IMR-90 (cell line): ENCODE data around the gene FAM240A. TPM values are rescaled to one million over a fixed set of nuclear protein-coding genes. Genes with fewer than 3 reads are reported as not detected.
A peak's percentile ranks its signal among the peaks of the same experiment; 100 is the strongest.

Source experiments
- ATAC-seq: fragments of 200-7000 bp; cut with Tn5 transposase; 2 replicates; pipeline ENCODE4 v1.9.1; 2020; ENCODE audit warnings: low read depth, mild to moderate bottlenecking, moderate library complexity
- BruUV-seq: library from RNA; stranded (reverse); fragments of 400-500 nt; replicated peaks from 2 replicates; lab custom pipeline; 2021; lab: Mats Ljungman, UMichigan
- CTCF ChIA-PET: fragments of 300-600 bp; formaldehyde crosslinking; extraction: SDS; loops from one replicate; lab custom pipeline; 2021; ENCODE audit warnings: antibody characterized with exemption; lab: Yijun Ruan, JAX
- POLR2A ChIA-PET: fragments of 300-600 bp; sonication (Branson Sonifier 250); formaldehyde crosslinking; loops from one replicate; lab custom pipeline; 2022; ENCODE audit warnings: antibody characterized with exemption; ENCODE audit not compliant: unreplicated experiment; lab: Charles Lee
- DNase-seq: peaks from one replicate; pipeline ENCODE4 v3.0.0; 2013
- H2AFZ ChIP-seq: replicated peaks from 2 replicates; pipeline ENCODE3; 2013; ENCODE audit warnings: low read length, mild to moderate bottlenecking; ENCODE audit not compliant: poor library complexity
- H2AK5ac ChIP-seq: 2 replicates; pipeline ENCODE4 v1.6.1; 2013; ENCODE audit warnings: low read depth, low read length, inconsistent platforms
- H2AK9ac ChIP-seq: replicated peaks from 2 replicates; pipeline ENCODE3; 2013; ENCODE audit warnings: mild to moderate bottlenecking, low read depth, low read length, moderate library complexity; ENCODE audit not compliant: poor library complexity
- H2BK120ac ChIP-seq: 2 replicates; pipeline ENCODE4 v1.6.1; 2013; ENCODE audit warnings: low read depth, low read length, inconsistent platforms
- H2BK15ac ChIP-seq: 3 replicates; pipeline ENCODE4 v1.6.1; 2013; ENCODE audit warnings: low read depth, low read length, inconsistent platforms
- H2BK20ac ChIP-seq: 2 replicates; pipeline ENCODE4 v1.6.1; 2013; ENCODE audit warnings: low read depth, mild to moderate bottlenecking, inconsistent platforms, low read length, moderate library complexity
- H2BK5ac ChIP-seq: 2 replicates; pipeline ENCODE4 v1.6.1; 2013; ENCODE audit warnings: mild to moderate bottlenecking, low read depth, low read length, inconsistent platforms; ENCODE audit not compliant: poor library complexity, severe bottlenecking
- H3K14ac ChIP-seq: replicated peaks from 2 replicates; pipeline ENCODE4 v1.6.1; 2013; ENCODE audit warnings: low read depth, low read length, inconsistent platforms
- H3K18ac ChIP-seq: 2 replicates; pipeline ENCODE4 v1.6.1; 2013; ENCODE audit warnings: low read depth, low read length, control low read depth
- H3K23ac ChIP-seq: 2 replicates; pipeline ENCODE4 v1.6.1; 2013; ENCODE audit warnings: low read depth, low read length, inconsistent platforms
- H3K27ac ChIP-seq: 2 replicates; pipeline ENCODE4 v1.5.1; 2013; ENCODE audit warnings: mild to moderate bottlenecking, control low read depth, low read length; ENCODE audit not compliant: insufficient read depth
- H3K27me3 ChIP-seq: 2 replicates; pipeline ENCODE4 v1.6.1; 2013; ENCODE audit warnings: low read length; ENCODE audit not compliant: control insufficient read depth, insufficient read depth
- H3K36me3 ChIP-seq: 2 replicates; pipeline ENCODE4 v1.6.1; 2013; ENCODE audit warnings: low read length, mixed read lengths; ENCODE audit not compliant: control insufficient read depth, insufficient read depth
- H3K4ac ChIP-seq: 2 replicates; pipeline ENCODE4 v1.6.1; 2013; ENCODE audit warnings: low read depth, low read length, inconsistent platforms
- H3K4me1 ChIP-seq: 2 replicates; pipeline ENCODE4 v1.6.1; 2013; ENCODE audit warnings: low read length, mixed read lengths; ENCODE audit not compliant: control insufficient read depth, insufficient read depth
- H3K4me2 ChIP-seq: 2 replicates; pipeline ENCODE4 v1.6.1; 2013; ENCODE audit warnings: low read depth, mild to moderate bottlenecking, control low read depth, low read length, moderate library complexity
- H3K4me3 ChIP-seq: 2 replicates; pipeline ENCODE4 v1.5.1; 2013; ENCODE audit warnings: low read depth, mild to moderate bottlenecking, control low read depth, low read length, moderate library complexity; ENCODE audit not compliant: insufficient read depth
- H3K56ac ChIP-seq: 2 replicates; pipeline ENCODE4 v1.6.1; 2013; ENCODE audit warnings: low read length, inconsistent platforms; ENCODE audit not compliant: insufficient read depth; ENCODE audit errors: extremely low read depth
- H3K79me1 ChIP-seq, 2 experiments: 2 replicates each; pipeline ENCODE4 v1.6.1; 2013; ENCODE audit warnings: low read length in 2 of 2, inconsistent platforms in 1 of 2, low read depth in 1 of 2
- H3K9ac ChIP-seq: 2 replicates; pipeline ENCODE4 v1.6.1; 2013; ENCODE audit warnings: low read depth, low read length, control low read depth
- H3K9me1 ChIP-seq: 2 replicates; pipeline ENCODE4 v1.6.1; 2013; ENCODE audit warnings: low read length, inconsistent platforms; ENCODE audit not compliant: insufficient read depth
- H3K9me3 ChIP-seq: 2 replicates; pipeline ENCODE4 v1.6.1; 2013; ENCODE audit warnings: low read length; ENCODE audit not compliant: control insufficient read depth, insufficient read depth
- H4K20me1 ChIP-seq: 2 replicates; pipeline ENCODE4 v1.6.1; 2013; ENCODE audit warnings: low read length, inconsistent platforms; ENCODE audit not compliant: insufficient read depth
- H4K5ac ChIP-seq: 2 replicates; pipeline ENCODE4 v1.6.1; 2013; ENCODE audit warnings: mild to moderate bottlenecking, low read depth, low read length, control low read depth
- H4K8ac ChIP-seq, 2 experiments: 2 replicates each; pipeline ENCODE4 v1.6.1; 2013; ENCODE audit warnings: low read depth in 2 of 2, low read length in 2 of 2, control low read depth in 1 of 2, inconsistent platforms in 1 of 2
- H4K91ac ChIP-seq: 2 replicates; pipeline ENCODE4 v1.6.1; 2013; ENCODE audit warnings: low read depth, low read length, inconsistent platforms; ENCODE audit not compliant: insufficient read depth
- BHLHE40 ChIP-seq: fragments of 150-350 bp; IDR thresholded peaks from 2 replicates; pipeline ENCODE4 v1.6.1; 2016; ENCODE audit warnings: mild to moderate bottlenecking, low read depth, low read length
- CEBPB ChIP-seq: IDR thresholded peaks from 2 replicates; pipeline ENCODE4 v1.6.1; 2012; ENCODE audit warnings: low read depth, low read length, improper control_type of control experiment
- CHD1 ChIP-seq: IDR thresholded peaks from 2 replicates; pipeline ENCODE4 v1.6.1; 2012; ENCODE audit warnings: low read depth, low read length, improper control_type of control experiment
- FOS ChIP-seq: fragments of 150-350 bp; IDR thresholded peaks from 2 replicates; pipeline ENCODE4 v1.6.1; 2016; ENCODE audit warnings: low read depth, low read length
- MAFK ChIP-seq: IDR thresholded peaks from 2 replicates; pipeline ENCODE4 v1.6.1; 2012; ENCODE audit warnings: low read depth, low read length, improper control_type of control experiment
- MAZ ChIP-seq: IDR thresholded peaks from 2 replicates; pipeline ENCODE4 v1.6.1; 2012; ENCODE audit warnings: low read depth, mild to moderate bottlenecking, low read length, improper control_type of control experiment, moderate library complexity, borderline replicate concordance
- NFE2L2 ChIP-seq: fragments of 150-350 bp; IDR thresholded peaks from 2 replicates; pipeline ENCODE4 v1.6.1; 2016; ENCODE audit warnings: low read depth, mild to moderate bottlenecking, low read length
- POLR2A ChIP-seq: IDR thresholded peaks from 2 replicates; pipeline ENCODE4 v1.6.1; 2012; ENCODE audit warnings: mild to moderate bottlenecking, low read depth, low read length
- RAD21 ChIP-seq: IDR thresholded peaks from 2 replicates; pipeline ENCODE4 v1.6.1; 2012; ENCODE audit warnings: low read length, improper control_type of control experiment
- WGBS, 2 experiments: methylation state at CpG; one replicate each; pipeline versions ENCODE4 v1.1.5 to v1.1.7; 2013; ENCODE audit warnings: missing lambda C conversion rate in 2 of 2; ENCODE audit not compliant: insufficient read length in 1 of 2; ENCODE audit errors: extremely low coverage in 2 of 2; 5-methylcytosine and 5-hydroxymethylcytosine counted together
- dilution Hi-C: fragments of 300-500 bp; cut with HindIII; formaldehyde crosslinking; loops from one replicate; pipeline ENCODE4 v1.14.3; 2018; ENCODE audit warnings: low sequenced_read_pairs; ENCODE audit not compliant: unreplicated experiment
- in situ Hi-C: fragments of 300-500 bp; cut with MboI; formaldehyde crosslinking; loops from 3 replicates; pipeline ENCODE4 v1.14.3; 2019; ENCODE audit warnings: low sequenced_read_pairs, inconsistent platforms, mixed read lengths
- intact Hi-C: fragments of 100-400 bp; cut with micrococcal nuclease; formaldehyde crosslinking; loops from 2 replicates; pipeline ENCODE4 v1.10.0; 2022
- polyA plus RNA-seq, 3 experiments: library from polyadenylated mRNA; depleted of rRNA; stranded (reverse); fragments of >200 nt; gene quantifications; 2 replicates each; pipeline ENCODE4 v1.2.3, GENCODE V29; 2012; ENCODE audit warnings: low replicate concordance in 1 of 3
- total RNA-seq: library from RNA; depleted of rRNA; stranded (reverse); fragments of >200 nt; gene quantifications from 2 replicates; pipeline ENCODE4 v1.2.3, GENCODE V29; 2012
- TF ChIP-seq, protein P1 (sequence below): conservative IDR thresholded peaks from 2 replicates; pipeline ENCODE4 v1.5.1; 2012; ENCODE audit warnings: mild to moderate bottlenecking, low read depth, low read length, improper control_type of control experiment
- TF ChIP-seq, protein P2 (sequence below): fragments of 150-350 bp; IDR thresholded peaks from 2 replicates; pipeline ENCODE4 v1.6.1; 2016; ENCODE audit warnings: low read depth, mild to moderate bottlenecking, low read length, moderate library complexity, borderline replicate concordance
- TF ChIP-seq, protein P3 (sequence below): fragments of 150-350 bp; IDR thresholded peaks from 2 replicates; pipeline ENCODE4 v1.6.1; 2017; ENCODE audit warnings: mild to moderate bottlenecking, antibody characterized with exemption, low read length, low read depth

The FAM240A gene
- total and polyA plus RNA-seq, 2 of the 4 experiments (the other 2 are of a cell fraction) = not detected

DNA sequence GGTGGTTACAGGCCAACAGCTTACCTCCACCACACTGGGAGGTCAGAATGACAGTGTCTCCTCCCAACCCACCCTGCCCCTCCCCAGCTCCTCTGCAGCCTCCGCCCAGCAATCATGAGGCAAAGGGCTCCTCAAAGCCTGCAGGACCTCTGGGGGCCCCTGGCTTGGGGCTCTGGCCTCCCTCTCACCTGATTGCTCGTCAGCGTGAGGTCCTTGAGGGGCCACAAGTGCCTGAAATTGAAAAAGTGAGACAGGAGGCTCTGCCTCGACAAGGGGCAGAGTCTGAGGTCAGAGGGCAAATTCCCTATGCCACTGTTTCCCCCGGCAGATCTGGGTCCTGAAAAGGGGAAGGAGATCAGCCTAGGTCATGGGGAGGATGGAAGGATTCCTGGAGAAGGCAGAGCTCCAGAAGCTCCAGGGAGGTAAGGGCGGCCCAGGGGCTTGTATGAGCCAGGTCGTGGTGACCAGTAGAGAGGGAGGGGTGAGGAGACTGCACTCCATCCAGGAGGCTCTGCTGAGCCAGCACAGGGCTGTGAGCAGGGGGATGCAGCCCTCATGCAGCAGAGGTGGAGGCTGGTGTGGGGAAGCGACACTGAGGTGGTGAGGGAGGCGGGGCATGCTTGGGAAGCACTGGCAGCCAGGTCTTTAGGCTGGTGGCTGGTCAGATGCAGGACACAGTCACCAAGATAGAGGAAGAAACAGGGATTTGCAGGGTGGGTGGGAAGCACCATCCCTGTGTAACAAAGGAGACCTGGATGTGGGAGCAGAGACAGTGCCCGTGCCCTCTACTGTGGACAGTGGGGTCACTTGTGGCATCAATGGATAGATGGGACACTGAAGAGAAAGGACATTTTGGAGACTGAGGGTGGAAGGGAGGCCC lies 61.1 kb downstream of the FAM240A start:
- Histone ChIP-seq H3K4me3 (no peak overlapping the region), H3K18ac (no peak overlapping the region), H2BK120ac (no peak overlapping the region), H3K9me1 (no peaks in the 10 kb centered on the region), H2AFZ (no peak overlapping the region), H4K91ac (no peak overlapping the region), H3K56ac (no peak overlapping the region), H2BK5ac (no peak overlapping the region), H2AK9ac (peak overlapping the region; percentile 25), H3K14ac (no peak overlapping the region), H2AK5ac (no peak overlapping the region), H4K5ac (no peak overlapping the region), H3K9me3 (no peaks in the 10 kb centered on the region), H3K27ac (no peak overlapping the region), H2BK20ac (no peak overlapping the region), H3K9ac (no peak overlapping the region), H3K4ac (no peak overlapping the region), H3K4me1 (peaks cover 2% of the 10 kb centered on the region; the same call in 1 of the 2 replicates), H3K23ac (no peak overlapping the region), H4K20me1 (no peaks in the 10 kb centered on the region), H3K36me3 (peaks cover 5% of the 10 kb centered on the region; the same call in 1 of the 2 replicates), H3K4me2 (no peak overlapping the region), H2BK15ac (no peak overlapping the region), H3K79me1 (no peaks in the 10 kb centered on the region), H3K27me3 (no peaks in the 10 kb centered on the region), H4K8ac (no peak overlapping the region)
- POLR2A ChIA-PET = no interaction called here
- no TSS peak for BruUV-seq
- CTCF ChIA-PET = interaction anchor here (1.4 kb wide), 1 partner anchor 44 kb away, joined by 3 read pairs; no protein-coding TSS in a partner anchor
- TF ChIP-seq MAFK (no peak), RAD21 (no peak), CHD1 (no peak), MAZ (no peak), FOS (no peak), NFE2L2 (no peak), BHLHE40 (no peak), CEBPB (no peak), POLR2A (no peak)
- TF ChIP-seq, protein P1, sequence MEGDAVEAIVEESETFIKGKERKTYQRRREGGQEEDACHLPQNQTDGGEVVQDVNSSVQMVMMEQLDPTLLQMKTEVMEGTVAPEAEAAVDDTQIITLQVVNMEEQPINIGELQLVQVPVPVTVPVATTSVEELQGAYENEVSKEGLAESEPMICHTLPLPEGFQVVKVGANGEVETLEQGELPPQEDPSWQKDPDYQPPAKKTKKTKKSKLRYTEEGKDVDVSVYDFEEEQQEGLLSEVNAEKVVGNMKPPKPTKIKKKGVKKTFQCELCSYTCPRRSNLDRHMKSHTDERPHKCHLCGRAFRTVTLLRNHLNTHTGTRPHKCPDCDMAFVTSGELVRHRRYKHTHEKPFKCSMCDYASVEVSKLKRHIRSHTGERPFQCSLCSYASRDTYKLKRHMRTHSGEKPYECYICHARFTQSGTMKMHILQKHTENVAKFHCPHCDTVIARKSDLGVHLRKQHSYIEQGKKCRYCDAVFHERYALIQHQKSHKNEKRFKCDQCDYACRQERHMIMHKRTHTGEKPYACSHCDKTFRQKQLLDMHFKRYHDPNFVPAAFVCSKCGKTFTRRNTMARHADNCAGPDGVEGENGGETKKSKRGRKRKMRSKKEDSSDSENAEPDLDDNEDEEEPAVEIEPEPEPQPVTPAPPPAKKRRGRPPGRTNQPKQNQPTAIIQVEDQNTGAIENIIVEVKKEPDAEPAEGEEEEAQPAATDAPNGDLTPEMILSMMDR = no peak
- TF ChIP-seq, protein P2, sequence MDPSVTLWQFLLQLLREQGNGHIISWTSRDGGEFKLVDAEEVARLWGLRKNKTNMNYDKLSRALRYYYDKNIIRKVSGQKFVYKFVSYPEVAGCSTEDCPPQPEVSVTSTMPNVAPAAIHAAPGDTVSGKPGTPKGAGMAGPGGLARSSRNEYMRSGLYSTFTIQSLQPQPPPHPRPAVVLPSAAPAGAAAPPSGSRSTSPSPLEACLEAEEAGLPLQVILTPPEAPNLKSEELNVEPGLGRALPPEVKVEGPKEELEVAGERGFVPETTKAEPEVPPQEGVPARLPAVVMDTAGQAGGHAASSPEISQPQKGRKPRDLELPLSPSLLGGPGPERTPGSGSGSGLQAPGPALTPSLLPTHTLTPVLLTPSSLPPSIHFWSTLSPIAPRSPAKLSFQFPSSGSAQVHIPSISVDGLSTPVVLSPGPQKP = no peak
- TF ChIP-seq, protein P3, sequence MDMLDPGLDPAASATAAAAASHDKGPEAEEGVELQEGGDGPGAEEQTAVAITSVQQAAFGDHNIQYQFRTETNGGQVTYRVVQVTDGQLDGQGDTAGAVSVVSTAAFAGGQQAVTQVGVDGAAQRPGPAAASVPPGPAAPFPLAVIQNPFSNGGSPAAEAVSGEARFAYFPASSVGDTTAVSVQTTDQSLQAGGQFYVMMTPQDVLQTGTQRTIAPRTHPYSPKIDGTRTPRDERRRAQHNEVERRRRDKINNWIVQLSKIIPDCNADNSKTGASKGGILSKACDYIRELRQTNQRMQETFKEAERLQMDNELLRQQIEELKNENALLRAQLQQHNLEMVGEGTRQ = no peak
- ATAC-seq = no peak
- no peak for DNase-seq
- in situ Hi-C loops = no loop called here
- 58% methylated on average over 5 of the region's 10 CpGs; no CpG with 5 or more reads in 1 of the 2 experiments for WGBS, 2 experiments
- dilution Hi-C loops = no loop called here
- intact Hi-C loops = no loop called here
